IPS DF 6.9 (cell line): ENCODE measurements around the gene IL36G.

Source experiments
- DNase-seq: peaks from one replicate; pipeline ENCODE4 v3.0.0-alpha.2; 2013; ENCODE audit warnings: low read depth, low spot score
- H3K27ac ChIP-seq: one replicate; pipeline ENCODE4 v1.5.1; 2013; ENCODE audit warnings: low read length, control low read depth
- H3K27me3 ChIP-seq: 2 replicates; pipeline ENCODE4 v1.6.1; 2013; ENCODE audit warnings: mild to moderate bottlenecking, low read length; ENCODE audit not compliant: control insufficient read depth, insufficient read depth
- H3K36me3 ChIP-seq: 2 replicates; pipeline ENCODE4 v1.6.1; 2013; ENCODE audit warnings: low read length; ENCODE audit not compliant: control insufficient read depth, insufficient read depth
- H3K4me1 ChIP-seq: 2 replicates; pipeline ENCODE4 v1.6.1; 2013; ENCODE audit warnings: low read length; ENCODE audit not compliant: control insufficient read depth, insufficient read depth
- H3K4me3 ChIP-seq: 2 replicates; pipeline ENCODE4 v1.5.1; 2013; ENCODE audit warnings: mild to moderate bottlenecking, low read length
- H3K9me3 ChIP-seq: 2 replicates; pipeline ENCODE4 v1.6.1; 2013; ENCODE audit warnings: low read length, inconsistent platforms; ENCODE audit not compliant: control insufficient read depth, insufficient read depth
- WGBS: extraction: QIAGEN DNeasy Blood & Tissue Kit; methylation state at CpG from one replicate; pipeline ENCODE4 v1.1.7; 2013; ENCODE audit warnings: mixed read lengths, missing lambda C conversion rate; ENCODE audit not compliant: insufficient read length, insufficient coverage; 5-methylcytosine and 5-hydroxymethylcytosine counted together

Gene IL36G

DNA sequence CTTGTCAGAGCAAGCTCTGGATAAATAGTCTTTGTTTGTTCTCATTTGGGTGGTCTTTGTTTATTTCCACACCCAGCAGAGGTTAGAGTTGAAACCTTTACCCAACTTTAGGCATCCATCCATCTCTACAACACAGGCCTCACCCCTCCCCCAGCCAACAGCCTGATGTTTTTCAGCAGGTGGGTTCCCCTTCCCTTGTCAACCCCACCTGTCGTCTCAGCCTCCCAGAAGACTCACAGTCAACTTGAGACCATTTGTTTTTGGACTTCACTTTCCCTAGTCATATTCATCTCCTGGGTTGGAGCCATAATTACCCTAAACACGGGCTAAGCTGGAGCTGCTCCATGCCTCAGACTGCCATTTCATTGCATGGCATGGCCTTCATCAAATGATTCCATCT, 31.7 kb upstream of the IL36G start:
- no CpG with 5 or more reads among the region's 2 CpGs for WGBS
- no peaks in the 10 kb centered on the region; the same call in 1 of the 2 replicates for H3K9me3 ChIP-seq
- no peak overlapping the region for H3K4me3 ChIP-seq
- H3K27ac ChIP-seq = no peak overlapping the region
- H3K36me3 ChIP-seq = no peaks in the 10 kb centered on the region
- no peak for DNase-seq
- no peaks in the 10 kb centered on the region for H3K27me3 ChIP-seq
- no peaks in the 10 kb centered on the region for H3K4me1 ChIP-seq

DNA sequence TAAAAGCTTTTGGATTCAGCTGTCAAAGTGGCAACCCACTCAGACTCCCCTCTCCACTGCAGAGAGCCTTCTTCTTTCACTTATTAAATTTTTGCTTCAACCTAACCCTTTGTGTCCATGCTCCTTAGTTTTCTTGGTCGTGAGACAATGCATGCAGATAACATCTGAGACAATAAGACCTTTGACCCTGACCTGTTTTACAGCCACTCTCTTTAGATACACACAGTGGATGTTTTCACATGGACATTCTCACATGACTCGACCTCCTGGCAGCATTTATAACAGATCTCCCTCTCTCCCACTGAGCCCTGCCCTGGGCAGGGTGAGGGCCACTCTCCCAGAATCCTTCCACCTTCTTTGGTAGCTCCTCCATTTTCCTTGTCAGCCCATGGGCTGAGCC, 30.4 kb upstream of the IL36G start:
- Histone ChIP-seq H3K27ac (no peak overlapping the region), H3K27me3 (no peaks in the 10 kb centered on the region), H3K4me1 (no peaks in the 10 kb centered on the region), H3K9me3 (no peaks in the 10 kb centered on the region; the same call in 1 of the 2 replicates), H3K4me3 (no peak overlapping the region), H3K36me3 (no peaks in the 10 kb centered on the region)
- DNase-seq = no peak
- WGBS = no CpG with 5 or more reads among the region's 2 CpGs

DNA sequence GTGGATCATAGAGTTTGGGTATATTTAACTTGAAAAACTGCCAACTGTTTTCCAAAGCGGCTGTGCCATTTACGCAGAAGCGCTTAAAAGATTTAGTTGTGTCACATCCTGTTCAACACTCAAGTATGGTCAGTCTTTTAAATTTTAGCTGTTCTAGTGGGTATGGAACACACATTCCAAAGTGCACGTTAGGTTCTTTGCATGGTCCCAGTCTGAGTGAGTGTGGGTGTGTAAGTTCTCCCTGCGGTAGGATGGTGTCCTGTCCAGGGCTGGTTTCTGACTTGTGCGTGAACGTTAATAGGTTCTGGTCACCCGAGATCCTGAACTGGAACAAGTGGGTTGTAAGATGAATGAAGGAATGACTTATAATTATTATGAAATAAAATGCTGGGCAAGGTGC, 28.4 kb upstream of the IL36G start:
- Histone ChIP-seq H3K27ac (no peak overlapping the region), H3K4me1 (no peaks in the 10 kb centered on the region), H3K4me3 (no peak overlapping the region), H3K27me3 (no peaks in the 10 kb centered on the region), H3K36me3 (no peaks in the 10 kb centered on the region), H3K9me3 (no peaks in the 10 kb centered on the region; the same call in 1 of the 2 replicates)
- WGBS = no CpG with 5 or more reads among the region's 8 CpGs
- no peak for DNase-seq

DNA sequence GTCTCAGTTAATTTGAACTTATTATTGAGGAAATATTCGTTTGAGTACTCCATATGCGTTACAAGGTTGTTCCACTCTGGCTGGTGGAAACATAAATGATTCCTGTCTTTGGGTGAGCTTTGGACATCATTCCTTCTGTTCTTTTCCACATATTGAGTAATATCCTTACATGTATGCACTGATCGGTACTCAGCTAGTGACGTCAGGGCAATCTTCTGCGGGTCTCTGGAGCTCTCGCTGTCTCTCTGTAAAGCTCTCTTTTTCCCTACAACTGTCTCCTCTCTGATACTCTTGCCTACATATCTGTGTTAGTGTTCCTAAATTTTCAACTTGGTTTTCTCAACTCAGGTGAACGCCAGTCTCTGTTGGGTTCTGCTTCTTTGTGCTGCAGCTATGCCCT, 23.4 kb upstream of the IL36G start:
- no peaks in the 10 kb centered on the region for H3K27me3 ChIP-seq
- no peak for DNase-seq
- WGBS = no CpG with 5 or more reads among the region's 7 CpGs
- H3K9me3 ChIP-seq = no peaks in the 10 kb centered on the region
- H3K36me3 ChIP-seq = no peaks in the 10 kb centered on the region
- H3K27ac ChIP-seq = no peak overlapping the region
- H3K4me1 ChIP-seq = no peaks in the 10 kb centered on the region
- no peak overlapping the region for H3K4me3 ChIP-seq

DNA sequence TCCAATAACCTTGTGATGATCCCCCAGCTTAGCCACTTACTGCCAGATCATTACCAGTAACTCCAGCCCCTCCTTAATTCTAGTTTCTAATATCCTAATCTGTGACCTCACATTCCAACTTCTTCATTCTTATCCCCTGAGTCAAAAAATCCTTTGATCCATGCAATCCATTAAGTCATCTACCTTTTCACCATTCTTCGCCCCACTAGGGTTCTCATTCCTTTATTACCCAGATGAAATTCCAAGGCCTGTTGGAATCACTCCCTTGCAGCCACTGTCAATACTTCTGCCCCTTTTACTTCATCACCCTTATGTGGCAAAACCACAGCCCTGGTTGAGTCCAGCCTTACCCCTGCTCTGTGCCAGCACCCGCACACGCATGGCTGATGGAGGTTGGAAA, 20.3 kb upstream of the IL36G start:
- no CpG with 5 or more reads among the region's 3 CpGs for WGBS
- H3K4me3 ChIP-seq = no peak overlapping the region
- no peaks in the 10 kb centered on the region for H3K36me3 ChIP-seq
- H3K27me3 ChIP-seq = no peaks in the 10 kb centered on the region
- H3K27ac ChIP-seq = no peak overlapping the region
- no peak for DNase-seq
- no peaks in the 10 kb centered on the region for H3K9me3 ChIP-seq
- no peaks in the 10 kb centered on the region; the same call in 1 of the 2 replicates for H3K4me1 ChIP-seq

DNA sequence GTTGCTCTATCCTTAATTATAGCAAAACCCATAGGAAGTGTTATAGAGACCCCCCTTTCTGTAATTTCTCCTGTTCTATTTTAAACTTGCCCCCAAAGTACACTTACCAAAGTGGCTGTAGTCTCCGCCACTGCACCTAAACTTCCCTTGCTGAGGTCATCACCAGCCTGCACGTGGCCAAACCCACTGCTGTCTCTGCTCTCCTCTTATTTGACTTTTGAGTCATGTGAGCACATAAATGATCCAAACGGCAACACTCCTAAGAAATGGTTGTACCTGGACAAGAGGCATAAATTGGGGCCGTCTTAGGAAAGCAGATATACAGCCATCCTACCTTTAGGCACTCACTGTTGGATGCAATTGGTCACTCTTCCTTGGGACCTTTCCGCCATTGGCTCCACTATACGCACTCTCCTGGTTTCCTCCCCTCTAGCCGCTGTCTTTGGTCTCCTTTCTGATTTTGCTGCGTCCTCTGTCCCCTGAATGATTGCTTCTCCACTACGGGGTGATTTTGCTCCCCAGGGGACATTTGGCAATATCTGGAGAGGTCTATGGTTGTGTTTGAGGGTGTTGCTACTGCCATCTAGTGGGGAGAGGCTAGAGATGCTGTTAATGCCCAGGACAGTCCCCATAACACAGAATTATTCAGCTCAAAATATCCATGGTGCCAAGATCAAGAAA, 19.2 kb upstream of the IL36G start:
- peak; percentile 43 for DNase-seq
- no peaks in the 10 kb centered on the region for H3K9me3 ChIP-seq
- no peaks in the 10 kb centered on the region for H3K36me3 ChIP-seq
- no peak overlapping the region for H3K4me3 ChIP-seq
- no peaks in the 10 kb centered on the region; the same call in 1 of the 2 replicates for H3K4me1 ChIP-seq
- WGBS = no CpG with 5 or more reads among the region's 9 CpGs
- H3K27me3 ChIP-seq = no peaks in the 10 kb centered on the region
- H3K27ac ChIP-seq = no peak overlapping the region

DNA sequence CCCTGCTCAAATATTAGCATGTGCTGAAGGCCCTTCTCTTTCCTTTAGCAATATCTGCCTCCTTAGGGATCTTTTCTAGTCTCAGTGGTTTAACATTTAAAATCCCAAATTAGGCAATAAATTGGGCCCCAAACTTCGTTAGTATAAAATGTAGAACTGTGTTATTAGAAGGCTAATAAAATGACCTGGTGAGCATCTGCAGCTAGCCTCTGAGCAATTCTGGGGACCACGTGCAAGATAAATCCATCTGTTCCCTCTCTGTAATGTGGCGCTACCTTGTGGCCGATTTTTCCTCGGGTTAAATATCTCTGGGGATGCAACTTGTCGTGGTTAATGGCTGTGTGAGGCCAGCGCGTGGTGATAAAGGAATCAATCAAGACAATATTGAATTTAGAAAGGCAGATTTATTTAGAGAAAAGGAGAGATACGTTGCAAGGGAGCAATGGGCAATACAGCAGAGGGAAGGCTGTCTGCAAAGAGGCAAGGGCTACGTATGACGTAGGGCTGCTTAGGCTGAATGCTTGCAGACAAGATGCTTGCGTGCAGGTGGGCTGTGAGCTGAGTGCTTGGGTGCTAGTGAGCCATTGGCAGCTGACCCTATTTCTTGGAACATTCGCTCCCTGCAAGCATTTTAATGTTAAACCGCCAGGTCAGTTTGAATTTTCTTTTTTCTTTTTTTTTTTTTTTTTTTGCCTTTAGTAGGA, 18.5 kb upstream of the IL36G start:
- Histone ChIP-seq H3K4me3 (no peak overlapping the region), H3K27me3 (no peaks in the 10 kb centered on the region), H3K4me1 (no peaks in the 10 kb centered on the region; the same call in 1 of the 2 replicates), H3K9me3 (no peaks in the 10 kb centered on the region), H3K27ac (no peak overlapping the region), H3K36me3 (no peaks in the 10 kb centered on the region)
- WGBS = no CpG with 5 or more reads among the region's 14 CpGs
- DNase-seq = peak; percentile 18

DNA sequence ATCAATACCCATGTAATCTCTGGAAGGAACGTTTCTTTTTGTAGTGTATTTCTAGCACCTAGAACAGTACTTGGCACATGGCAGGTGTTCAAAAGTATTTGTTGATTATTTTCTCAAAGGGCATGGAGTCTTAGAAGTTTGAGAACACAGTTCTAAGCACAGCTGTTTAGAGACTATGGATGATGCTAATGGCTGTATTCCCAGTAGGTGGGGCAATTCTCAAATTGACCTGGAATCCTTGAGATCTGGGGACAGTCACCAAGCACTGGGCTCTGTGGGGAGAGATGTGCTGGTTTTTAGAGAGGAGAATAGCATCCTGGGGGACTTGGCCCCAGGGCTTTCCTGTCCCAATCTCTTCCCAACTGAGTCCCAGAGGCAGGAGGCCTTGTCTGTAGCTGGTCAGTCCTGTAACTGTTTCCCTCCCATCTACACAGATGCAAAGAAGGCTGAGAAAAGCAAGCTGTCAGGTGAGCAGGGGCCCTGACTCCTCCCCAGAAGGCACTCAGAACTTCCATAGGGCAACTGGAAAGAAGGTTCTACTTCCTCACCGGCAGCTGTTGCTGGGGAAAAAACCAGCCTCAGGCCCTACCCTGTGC, 17.5 kb upstream of the IL36G start:
- WGBS = no CpG with 5 or more reads among the region's 2 CpGs
- Histone ChIP-seq H3K36me3 (no peaks in the 10 kb centered on the region), H3K9me3 (no peaks in the 10 kb centered on the region), H3K27me3 (no peaks in the 10 kb centered on the region), H3K27ac (no peak overlapping the region), H3K4me1 (no peaks in the 10 kb centered on the region; the same call in 1 of the 2 replicates), H3K4me3 (no peak overlapping the region)
- no peak for DNase-seq

DNA sequence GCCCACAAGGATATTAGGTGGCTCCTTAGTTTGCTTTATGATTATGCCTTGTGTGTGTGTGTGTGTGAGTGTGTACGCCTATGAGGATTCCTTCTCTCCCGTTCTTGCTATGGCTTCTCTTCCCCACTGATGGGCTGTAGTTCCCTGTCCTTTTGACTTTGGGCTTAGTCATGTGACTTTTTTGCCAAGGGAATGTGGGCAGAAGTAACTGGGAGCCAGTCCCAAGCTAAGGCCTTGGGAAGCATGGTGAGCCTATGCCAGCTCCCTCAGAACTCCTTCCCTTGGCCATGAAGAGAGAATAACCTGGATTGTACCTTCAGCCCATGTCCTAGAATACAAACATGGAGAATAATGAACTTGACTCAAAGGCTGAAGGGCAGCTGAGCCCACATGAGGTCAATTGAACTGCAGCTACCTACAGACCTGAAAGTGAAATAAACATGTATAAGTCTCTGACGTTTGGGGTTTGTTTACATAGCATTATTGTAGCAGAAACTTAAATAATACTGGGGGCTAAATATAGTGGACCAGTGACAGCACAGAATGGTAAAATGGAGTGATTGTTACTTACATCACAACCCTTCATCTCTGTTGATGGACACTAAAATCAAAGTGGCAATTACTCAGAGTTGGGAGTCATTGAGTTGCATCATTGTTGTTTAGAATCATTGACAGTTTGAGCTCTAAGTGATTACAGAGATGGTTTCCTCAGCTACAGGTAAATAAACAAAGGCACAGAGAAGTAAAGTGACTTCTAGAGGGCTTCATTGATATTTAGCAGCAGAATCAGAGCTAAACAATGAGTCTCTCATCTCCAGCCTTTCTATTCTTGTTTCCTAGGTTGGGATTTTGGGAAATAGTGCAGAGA, 15.3 kb upstream of the IL36G start:
- H3K36me3 ChIP-seq = no peaks in the 10 kb centered on the region
- H3K9me3 ChIP-seq = no peaks in the 10 kb centered on the region
- WGBS = no CpG with 5 or more reads among the region's 3 CpGs
- H3K4me1 ChIP-seq = no peaks in the 10 kb centered on the region; the same call in 1 of the 2 replicates
- no peaks in the 10 kb centered on the region for H3K27me3 ChIP-seq
- H3K4me3 ChIP-seq = no peak overlapping the region
- no peak for DNase-seq
- H3K27ac ChIP-seq = no peak overlapping the region

DNA sequence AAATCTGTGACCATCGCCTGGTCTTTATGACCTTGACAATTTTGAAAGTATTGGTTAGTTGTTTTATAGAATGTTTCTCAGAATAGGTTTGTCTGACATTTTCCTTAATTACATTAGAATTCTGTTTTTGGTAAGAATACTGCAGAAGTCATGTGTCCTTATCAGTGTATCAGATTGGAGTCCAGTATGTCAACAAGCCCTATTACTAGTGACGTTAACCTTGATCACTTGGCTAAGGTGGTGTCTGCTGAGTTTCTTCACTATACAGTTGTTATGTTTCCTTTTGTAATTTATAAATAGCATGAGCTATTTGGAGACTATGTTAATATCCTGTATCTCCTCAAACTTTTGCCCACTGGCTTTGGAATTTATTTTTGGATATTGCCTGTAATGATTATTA, 10.8 kb upstream of the IL36G start:
- H3K9me3 ChIP-seq = no peaks in the 10 kb centered on the region
- no peak overlapping the region for H3K27ac ChIP-seq
- no CpG with 5 or more reads among the region's 2 CpGs for WGBS
- no peak overlapping the region for H3K4me3 ChIP-seq
- DNase-seq = no peak
- H3K36me3 ChIP-seq = no peaks in the 10 kb centered on the region
- H3K27me3 ChIP-seq = no peaks in the 10 kb centered on the region
- H3K4me1 ChIP-seq = no peaks in the 10 kb centered on the region
